Measurements from ENCODE around the gene SYP.

DNA sequence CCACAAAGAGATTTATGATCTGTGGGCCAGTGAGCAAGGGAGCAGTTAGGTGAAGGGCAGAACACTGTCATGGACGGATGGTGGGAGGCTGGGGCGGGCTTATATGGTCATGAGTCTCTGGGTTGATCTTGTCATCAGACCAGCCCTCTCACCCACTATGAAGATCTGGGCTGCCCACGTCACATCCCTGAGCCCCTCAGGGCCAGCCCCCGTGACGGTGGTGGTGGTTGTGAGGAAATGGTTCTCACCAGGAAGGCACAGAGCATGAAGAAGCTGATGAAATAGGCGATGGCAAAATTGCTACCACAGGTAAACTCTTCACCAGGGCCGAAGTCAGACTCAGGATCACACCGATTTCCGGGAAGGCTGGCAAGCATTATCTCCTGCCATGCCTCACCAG, 11.1 kb upstream of the SYP start:
- no peak for TF ChIP-seq EZH2 (IDR thresholded peaks at IDR 0.05; ENCODE audit: low read depth)
- TF ChIP-seq, protein P1, sequence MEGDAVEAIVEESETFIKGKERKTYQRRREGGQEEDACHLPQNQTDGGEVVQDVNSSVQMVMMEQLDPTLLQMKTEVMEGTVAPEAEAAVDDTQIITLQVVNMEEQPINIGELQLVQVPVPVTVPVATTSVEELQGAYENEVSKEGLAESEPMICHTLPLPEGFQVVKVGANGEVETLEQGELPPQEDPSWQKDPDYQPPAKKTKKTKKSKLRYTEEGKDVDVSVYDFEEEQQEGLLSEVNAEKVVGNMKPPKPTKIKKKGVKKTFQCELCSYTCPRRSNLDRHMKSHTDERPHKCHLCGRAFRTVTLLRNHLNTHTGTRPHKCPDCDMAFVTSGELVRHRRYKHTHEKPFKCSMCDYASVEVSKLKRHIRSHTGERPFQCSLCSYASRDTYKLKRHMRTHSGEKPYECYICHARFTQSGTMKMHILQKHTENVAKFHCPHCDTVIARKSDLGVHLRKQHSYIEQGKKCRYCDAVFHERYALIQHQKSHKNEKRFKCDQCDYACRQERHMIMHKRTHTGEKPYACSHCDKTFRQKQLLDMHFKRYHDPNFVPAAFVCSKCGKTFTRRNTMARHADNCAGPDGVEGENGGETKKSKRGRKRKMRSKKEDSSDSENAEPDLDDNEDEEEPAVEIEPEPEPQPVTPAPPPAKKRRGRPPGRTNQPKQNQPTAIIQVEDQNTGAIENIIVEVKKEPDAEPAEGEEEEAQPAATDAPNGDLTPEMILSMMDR (conservative IDR thresholded peaks at IDR 0.05): no peak
